NT2/D1 (cell line): ENCODE results near the gene ALOX5.

Source experiments
- YY1 ChIP-seq: IDR thresholded peaks from 2 replicates; pipeline ENCODE4 v1.6.1; 2011; ENCODE audit not compliant: insufficient read length, insufficient read depth
- ZNF274 ChIP-seq: IDR thresholded peaks from 2 replicates; pipeline ENCODE4 v1.6.1; 2011; ENCODE audit warnings: mild to moderate bottlenecking, low read depth, low read length

DNA sequence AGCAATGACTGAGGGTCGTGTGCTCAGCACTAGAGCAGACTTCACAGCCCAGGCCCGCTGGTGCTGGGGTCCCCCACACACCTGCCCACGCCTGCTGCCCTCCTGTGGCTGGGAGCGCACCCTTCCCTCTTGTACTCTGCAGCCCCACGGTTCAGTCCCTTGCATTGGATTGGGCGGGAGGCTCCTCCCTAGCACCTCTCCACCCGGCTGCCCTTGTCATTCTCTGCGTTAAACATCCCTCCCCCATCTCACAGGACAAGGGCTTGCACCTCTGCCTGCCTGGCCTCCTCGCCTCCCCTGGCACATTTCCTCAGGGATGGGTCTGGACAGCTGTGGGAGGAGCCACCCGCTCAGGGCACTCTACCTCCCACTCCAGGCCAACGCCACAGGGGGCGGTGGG is 68.6 kb downstream of the ALOX5 start:
- TF ChIP-seq YY1, result no peak
- TF ChIP-seq ZNF274, result no peak
